ENCODE measurements around the gene SLC7A8.

- no peak for TF ChIP-seq POLR2A (IDR thresholded peaks at IDR 0.05)
- TF ChIP-seq, protein P1, sequence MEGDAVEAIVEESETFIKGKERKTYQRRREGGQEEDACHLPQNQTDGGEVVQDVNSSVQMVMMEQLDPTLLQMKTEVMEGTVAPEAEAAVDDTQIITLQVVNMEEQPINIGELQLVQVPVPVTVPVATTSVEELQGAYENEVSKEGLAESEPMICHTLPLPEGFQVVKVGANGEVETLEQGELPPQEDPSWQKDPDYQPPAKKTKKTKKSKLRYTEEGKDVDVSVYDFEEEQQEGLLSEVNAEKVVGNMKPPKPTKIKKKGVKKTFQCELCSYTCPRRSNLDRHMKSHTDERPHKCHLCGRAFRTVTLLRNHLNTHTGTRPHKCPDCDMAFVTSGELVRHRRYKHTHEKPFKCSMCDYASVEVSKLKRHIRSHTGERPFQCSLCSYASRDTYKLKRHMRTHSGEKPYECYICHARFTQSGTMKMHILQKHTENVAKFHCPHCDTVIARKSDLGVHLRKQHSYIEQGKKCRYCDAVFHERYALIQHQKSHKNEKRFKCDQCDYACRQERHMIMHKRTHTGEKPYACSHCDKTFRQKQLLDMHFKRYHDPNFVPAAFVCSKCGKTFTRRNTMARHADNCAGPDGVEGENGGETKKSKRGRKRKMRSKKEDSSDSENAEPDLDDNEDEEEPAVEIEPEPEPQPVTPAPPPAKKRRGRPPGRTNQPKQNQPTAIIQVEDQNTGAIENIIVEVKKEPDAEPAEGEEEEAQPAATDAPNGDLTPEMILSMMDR (IDR thresholded peaks at IDR 0.05) = no peak
Observed at GRCh38 chr14:23086565-23086964, 96.9 kb downstream of the SLC7A8 start.
